ENCODE results near the gene PSMB9.

DNA sequence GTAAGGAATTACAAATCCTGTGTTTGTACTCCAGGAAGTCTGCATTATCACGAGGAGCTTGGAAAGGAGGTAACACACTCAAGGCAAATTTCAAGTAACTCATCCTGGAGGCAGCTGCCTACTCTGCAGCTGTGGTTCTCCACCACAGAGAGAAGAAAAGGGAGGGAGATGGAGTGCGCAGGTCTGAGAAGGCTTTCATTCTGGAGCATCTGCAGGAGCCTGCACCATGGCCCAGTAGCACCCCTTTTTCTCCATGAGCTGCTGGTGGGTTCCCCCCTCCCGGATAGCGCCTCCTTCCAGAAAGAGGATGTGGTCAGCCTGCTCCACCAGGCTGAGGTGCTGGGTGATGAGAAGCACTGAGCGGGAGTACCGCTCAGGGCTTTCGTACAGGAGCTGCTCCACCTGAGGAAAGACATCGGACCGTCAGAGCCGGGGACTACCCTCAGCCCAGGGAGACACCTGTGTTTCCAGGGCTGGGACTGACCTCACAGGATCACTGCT lies 8.6 kb upstream of the PSMB9 start:
- no peak for TF ChIP-seq YY1 (IDR thresholded peaks at IDR 0.05; ENCODE audit: insufficient read depth, insufficient read length)
- no peak for TF ChIP-seq SUZ12 (IDR thresholded peaks at IDR 0.05; ENCODE audit: extremely low read depth, insufficient read depth, insufficient read length)
- TF ChIP-seq ZNF274 (IDR thresholded peaks at IDR 0.05; ENCODE audit: low read depth, low read length): no peak
